GM23338 (cell line): ENCODE data around the gene GCN1. TPM values are rescaled to one million over a fixed set of nuclear protein-coding genes. Genes with fewer than 3 reads are reported as not detected.

ENCODE experiments used
- ATAC-seq: fragments of 200-7000 bp; cut with Tn5 transposase; 3 replicates; pipeline ENCODE4 v1.9.1; 2020
- DNase-seq: peaks from one replicate; pipeline ENCODE4 v3.0.0-alpha.2; 2015; ENCODE audit warnings: low spot score
- H2AFZ ChIP-seq: fragments of 200-600 bp; sonication (generic); 2 replicates; pipeline ENCODE4 v1.8.0; 2016; ENCODE audit warnings: antibody characterized with exemption, mild to moderate bottlenecking, moderate library complexity
- H3F3A ChIP-seq: fragments of 200-600 bp; sonication (generic); replicated peaks from 2 replicates; pipeline ENCODE4 v1.8.0; 2017; ENCODE audit warnings: antibody characterized with exemption, mixed run types, low read depth
- H3K27ac ChIP-seq: fragments of 200-600 bp; sonication (generic); 2 replicates; pipeline ENCODE4 v1.6.1; 2016; ENCODE audit warnings: low read depth
- H3K27me3 ChIP-seq: fragments of 200-600 bp; sonication (generic); 2 replicates; pipeline ENCODE4 v1.8.0; 2016; ENCODE audit warnings: mild to moderate bottlenecking, mixed run types, moderate library complexity; ENCODE audit not compliant: insufficient read depth
- H3K36me3 ChIP-seq: fragments of 200-600 bp; sonication (generic); 2 replicates; pipeline ENCODE4 v1.8.0; 2016; ENCODE audit warnings: mild to moderate bottlenecking; ENCODE audit not compliant: insufficient read depth
- H3K4me1 ChIP-seq: fragments of 200-600 bp; sonication (generic); 2 replicates; pipeline ENCODE4 v1.8.0; 2016; ENCODE audit warnings: mild to moderate bottlenecking, moderate library complexity; ENCODE audit not compliant: insufficient read depth
- H3K4me2 ChIP-seq: fragments of 200-600 bp; sonication (generic); 2 replicates; pipeline ENCODE4 v1.7.1; 2017; ENCODE audit warnings: mixed run types
- H3K4me3 ChIP-seq: fragments of 200-600 bp; sonication (generic); 2 replicates; pipeline ENCODE4 v1.6.1; 2016; ENCODE audit warnings: mixed run types
- H3K79me2 ChIP-seq: fragments of 200-600 bp; sonication (generic); replicated peaks from 2 replicates; pipeline ENCODE4 v1.8.0; 2017; ENCODE audit warnings: mild to moderate bottlenecking; ENCODE audit not compliant: insufficient read depth
- H3K9me2 ChIP-seq: fragments of 200-600 bp; sonication (generic); 2 replicates; pipeline ENCODE4 v1.8.0; 2017; ENCODE audit not compliant: insufficient read depth
- H4K20me1 ChIP-seq: fragments of 200-600 bp; sonication (generic); replicated peaks from 2 replicates; pipeline ENCODE4 v1.8.0; 2017; ENCODE audit warnings: mild to moderate bottlenecking; ENCODE audit not compliant: insufficient read depth
- H3K27ac Mint-ChIP-seq: 2 replicates; pipeline ENCODE4 v1.8.0; 2020; ENCODE audit warnings: inconsistent platforms, mild to moderate bottlenecking, moderate library complexity, mixed read lengths
- H3K27me3 Mint-ChIP-seq: 3 replicates; pipeline ENCODE4 v1.8.0; 2022; ENCODE audit warnings: low read depth, mild to moderate bottlenecking, moderate library complexity, mixed read lengths, inconsistent platforms; ENCODE audit not compliant: insufficient read depth, poor library complexity
- H3K36me3 Mint-ChIP-seq: 3 replicates; pipeline ENCODE4 v1.8.0; 2021; ENCODE audit warnings: low read depth, mild to moderate bottlenecking, inconsistent platforms, moderate library complexity, mixed read lengths
- H3K4me1 Mint-ChIP-seq: 3 replicates; pipeline ENCODE4 v1.8.0; 2020; ENCODE audit warnings: mild to moderate bottlenecking, inconsistent platforms, mixed read lengths
- H3K4me3 Mint-ChIP-seq: 3 replicates; pipeline ENCODE4 v1.8.0; 2021; ENCODE audit warnings: moderate library complexity, mild to moderate bottlenecking, inconsistent platforms, mixed read lengths
- H3K9me3 Mint-ChIP-seq: 3 replicates; pipeline ENCODE4 v1.8.0; 2020; ENCODE audit warnings: moderate library complexity, mild to moderate bottlenecking, inconsistent platforms, mixed read lengths
- CREB1 ChIP-seq: fragments of 250-450 bp; sonication (Bioruptor Pico); IDR thresholded peaks from 2 replicates; pipeline ENCODE4 v1.5.0; 2020; ENCODE audit warnings: low read depth, mild to moderate bottlenecking, moderate library complexity
- ETS1 ChIP-seq: IDR thresholded peaks from 2 replicates; pipeline ENCODE4 v1.6.1; 2016; ENCODE audit warnings: antibody characterized with exemption
- EZH2 ChIP-seq: fragments of 200-600 bp; sonication (generic); IDR thresholded peaks from one replicate; pipeline ENCODE4 v1.8.0; 2017; ENCODE audit warnings: antibody characterized with exemption, mild to moderate bottlenecking, low read depth; ENCODE audit not compliant: unreplicated experiment
- EZH2phosphoT487 ChIP-seq: fragments of 200-600 bp; sonication (generic); IDR thresholded peaks from one replicate; pipeline ENCODE4 v1.8.1; 2018; ENCODE audit warnings: antibody characterized with exemption; ENCODE audit not compliant: unreplicated experiment
- POLR2AphosphoS5 ChIP-seq: IDR thresholded peaks from 2 replicates; pipeline ENCODE4 v1.6.1; 2016; ENCODE audit warnings: antibody characterized with exemption, low read depth
- STAT1 ChIP-seq: IDR thresholded peaks from one replicate; pipeline ENCODE4 v1.6.1; 2016; ENCODE audit warnings: antibody characterized with exemption; ENCODE audit not compliant: unreplicated experiment
- ZNF462 ChIP-seq: fragments of 250-450 bp; sonication (Bioruptor Pico); IDR thresholded peaks from 2 replicates; pipeline ENCODE4 v1.5.0; 2020; ENCODE audit warnings: mild to moderate bottlenecking, moderate library complexity
- polyA plus RNA-seq: library from polyadenylated mRNA; unstranded; fragments of >200 nt; fragmentation: Nextera tagmentation; extraction: Ambion mirVana; gene quantifications from 2 replicates; pipeline ENCODE4 v1.2.1, GENCODE V29; 2016
- total RNA-seq: library from RNA; depleted of rRNA; stranded (reverse); fragments of >200 nt; shearing (Covaris generic); gene quantifications from 2 replicates; pipeline ENCODE4 v1.2.3, GENCODE V29; 2014
- TF ChIP-seq, protein P1 (sequence below), 2 experiments: fragments of 200-600 bp in 1 of 2; sonication (generic) in 1 of 2; conservative IDR thresholded peaks; 2 replicates each; pipeline versions ENCODE4 v1.5.1 to v1.6.1; 2016 to 2017; ENCODE audit warnings: antibody characterized with exemption in 2 of 2, low read depth in 2 of 2, mild to moderate bottlenecking in 2 of 2, moderate library complexity in 1 of 2
- TF ChIP-seq, protein P2 (sequence below): IDR thresholded peaks from one replicate; pipeline ENCODE4 v1.6.1; 2018; ENCODE audit warnings: antibody characterized with exemption; ENCODE audit not compliant: unreplicated experiment

The GCN1 gene
- total and polyA plus RNA-seq, 2 experiments from 2014 or later = 18.0 to 177 TPM

DNA sequence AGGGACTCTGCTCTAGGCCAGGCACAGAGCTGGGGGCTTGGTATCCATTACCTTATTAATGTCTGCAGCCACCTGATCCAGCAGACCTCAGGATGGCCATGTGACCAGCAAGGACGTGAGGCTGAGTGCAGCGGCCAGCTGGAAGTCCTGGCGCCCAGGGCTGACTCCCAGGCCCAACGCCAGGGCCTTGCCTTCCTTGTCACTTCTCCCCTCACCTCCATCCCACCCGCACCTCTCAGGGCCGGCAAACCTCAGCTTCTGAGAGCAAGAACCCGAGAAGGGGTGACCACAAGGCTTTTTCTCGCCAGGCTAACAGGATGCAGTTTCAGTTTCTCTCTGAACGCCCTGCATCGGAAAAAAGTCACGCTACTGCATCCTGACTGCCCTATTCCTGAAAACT is 93.3 kb downstream of the GCN1 start (continued):
- TF ChIP-seq EZH2 = no peak
- no peak for TF ChIP-seq CREB1 (CRISPR knock-in tag)
- no peak for TF ChIP-seq POLR2AphosphoS5
- no peak for TF ChIP-seq EZH2phosphoT487
- no peak for TF ChIP-seq ETS1
- TF ChIP-seq, protein P1, sequence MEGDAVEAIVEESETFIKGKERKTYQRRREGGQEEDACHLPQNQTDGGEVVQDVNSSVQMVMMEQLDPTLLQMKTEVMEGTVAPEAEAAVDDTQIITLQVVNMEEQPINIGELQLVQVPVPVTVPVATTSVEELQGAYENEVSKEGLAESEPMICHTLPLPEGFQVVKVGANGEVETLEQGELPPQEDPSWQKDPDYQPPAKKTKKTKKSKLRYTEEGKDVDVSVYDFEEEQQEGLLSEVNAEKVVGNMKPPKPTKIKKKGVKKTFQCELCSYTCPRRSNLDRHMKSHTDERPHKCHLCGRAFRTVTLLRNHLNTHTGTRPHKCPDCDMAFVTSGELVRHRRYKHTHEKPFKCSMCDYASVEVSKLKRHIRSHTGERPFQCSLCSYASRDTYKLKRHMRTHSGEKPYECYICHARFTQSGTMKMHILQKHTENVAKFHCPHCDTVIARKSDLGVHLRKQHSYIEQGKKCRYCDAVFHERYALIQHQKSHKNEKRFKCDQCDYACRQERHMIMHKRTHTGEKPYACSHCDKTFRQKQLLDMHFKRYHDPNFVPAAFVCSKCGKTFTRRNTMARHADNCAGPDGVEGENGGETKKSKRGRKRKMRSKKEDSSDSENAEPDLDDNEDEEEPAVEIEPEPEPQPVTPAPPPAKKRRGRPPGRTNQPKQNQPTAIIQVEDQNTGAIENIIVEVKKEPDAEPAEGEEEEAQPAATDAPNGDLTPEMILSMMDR (conservative IDR thresholded peaks at IDR 0.05; ENCODE audit: low read depth in 2 of 2) = no peak

DNA sequence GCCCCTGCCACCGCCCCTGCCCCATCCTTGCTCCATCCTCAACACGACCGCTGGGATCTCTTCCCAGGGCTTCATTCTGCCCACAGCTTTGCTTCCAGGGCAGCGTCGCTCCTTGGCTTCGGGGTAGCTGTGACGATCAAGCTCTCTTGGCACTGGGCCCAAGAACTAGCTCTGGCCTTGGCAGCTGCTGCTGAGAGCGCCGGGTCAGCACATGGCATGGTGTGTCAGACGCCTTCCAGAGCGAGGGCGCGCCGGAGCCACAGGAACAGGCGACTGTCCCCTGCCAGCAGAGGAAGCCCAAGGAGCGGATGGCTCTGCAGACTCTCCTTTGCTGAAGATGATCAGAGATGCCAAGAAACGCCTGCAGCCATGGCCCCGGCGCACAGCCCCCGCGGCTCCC is 93.9 kb downstream of the GCN1 start:
- Histone ChIP-seq H3K27me3 (no peaks in the 10 kb centered on the region), H3K4me3 (no peak overlapping the region), H3K36me3 (no peaks in the 10 kb centered on the region; the same call in 1 of the 2 replicates), H3K4me2 (no peak overlapping the region), H3K27ac (no peak overlapping the region), H3K4me1 (peaks cover 5% of the 10 kb centered on the region), H3K79me2 (peaks cover 40% of the 10 kb centered on the region), H2AFZ (no peak overlapping the region), H4K20me1 (peaks cover 3% of the 10 kb centered on the region; the same call in 1 of the 2 replicates), H3K9me2 (no peaks in the 10 kb centered on the region), H3F3A (no peaks in the 10 kb centered on the region; the same call in 1 of the 2 replicates)
- Mint-ChIP-seq H3K4me1 (peaks cover 23% of the 10 kb centered on the region), H3K36me3 (peaks cover 43% of the 10 kb centered on the region), H3K9me3 (no peaks in the 10 kb centered on the region), H3K27ac (peak overlapping the region; percentile 40; the same call in 1 of the 2 replicates), H3K27me3 (peaks cover 5% of the 10 kb centered on the region), H3K4me3 (no peak overlapping the region)
- TF ChIP-seq, protein P2, sequence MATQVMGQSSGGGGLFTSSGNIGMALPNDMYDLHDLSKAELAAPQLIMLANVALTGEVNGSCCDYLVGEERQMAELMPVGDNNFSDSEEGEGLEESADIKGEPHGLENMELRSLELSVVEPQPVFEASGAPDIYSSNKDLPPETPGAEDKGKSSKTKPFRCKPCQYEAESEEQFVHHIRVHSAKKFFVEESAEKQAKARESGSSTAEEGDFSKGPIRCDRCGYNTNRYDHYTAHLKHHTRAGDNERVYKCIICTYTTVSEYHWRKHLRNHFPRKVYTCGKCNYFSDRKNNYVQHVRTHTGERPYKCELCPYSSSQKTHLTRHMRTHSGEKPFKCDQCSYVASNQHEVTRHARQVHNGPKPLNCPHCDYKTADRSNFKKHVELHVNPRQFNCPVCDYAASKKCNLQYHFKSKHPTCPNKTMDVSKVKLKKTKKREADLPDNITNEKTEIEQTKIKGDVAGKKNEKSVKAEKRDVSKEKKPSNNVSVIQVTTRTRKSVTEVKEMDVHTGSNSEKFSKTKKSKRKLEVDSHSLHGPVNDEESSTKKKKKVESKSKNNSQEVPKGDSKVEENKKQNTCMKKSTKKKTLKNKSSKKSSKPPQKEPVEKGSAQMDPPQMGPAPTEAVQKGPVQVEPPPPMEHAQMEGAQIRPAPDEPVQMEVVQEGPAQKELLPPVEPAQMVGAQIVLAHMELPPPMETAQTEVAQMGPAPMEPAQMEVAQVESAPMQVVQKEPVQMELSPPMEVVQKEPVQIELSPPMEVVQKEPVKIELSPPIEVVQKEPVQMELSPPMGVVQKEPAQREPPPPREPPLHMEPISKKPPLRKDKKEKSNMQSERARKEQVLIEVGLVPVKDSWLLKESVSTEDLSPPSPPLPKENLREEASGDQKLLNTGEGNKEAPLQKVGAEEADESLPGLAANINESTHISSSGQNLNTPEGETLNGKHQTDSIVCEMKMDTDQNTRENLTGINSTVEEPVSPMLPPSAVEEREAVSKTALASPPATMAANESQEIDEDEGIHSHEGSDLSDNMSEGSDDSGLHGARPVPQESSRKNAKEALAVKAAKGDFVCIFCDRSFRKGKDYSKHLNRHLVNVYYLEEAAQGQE = no peak
- no peak for TF ChIP-seq ZNF462 (CRISPR knock-in tag)
- TF ChIP-seq, protein P1 (conservative IDR thresholded peaks at IDR 0.05; ENCODE audit: low read depth in 2 of 2) = no peak
- no peak for TF ChIP-seq STAT1
- no peak for TF ChIP-seq POLR2AphosphoS5
- DNase-seq = no peak
- no peak for ATAC-seq
